KG1 (cell line): Measurements from ENCODE around the gene KCNIP1.

ENCODE experiments used
- DNase-seq: peaks from one replicate; lab custom pipeline; 2025; lab: John Stamatoyannopoulos, UW

The KCNIP1 gene

DNA sequence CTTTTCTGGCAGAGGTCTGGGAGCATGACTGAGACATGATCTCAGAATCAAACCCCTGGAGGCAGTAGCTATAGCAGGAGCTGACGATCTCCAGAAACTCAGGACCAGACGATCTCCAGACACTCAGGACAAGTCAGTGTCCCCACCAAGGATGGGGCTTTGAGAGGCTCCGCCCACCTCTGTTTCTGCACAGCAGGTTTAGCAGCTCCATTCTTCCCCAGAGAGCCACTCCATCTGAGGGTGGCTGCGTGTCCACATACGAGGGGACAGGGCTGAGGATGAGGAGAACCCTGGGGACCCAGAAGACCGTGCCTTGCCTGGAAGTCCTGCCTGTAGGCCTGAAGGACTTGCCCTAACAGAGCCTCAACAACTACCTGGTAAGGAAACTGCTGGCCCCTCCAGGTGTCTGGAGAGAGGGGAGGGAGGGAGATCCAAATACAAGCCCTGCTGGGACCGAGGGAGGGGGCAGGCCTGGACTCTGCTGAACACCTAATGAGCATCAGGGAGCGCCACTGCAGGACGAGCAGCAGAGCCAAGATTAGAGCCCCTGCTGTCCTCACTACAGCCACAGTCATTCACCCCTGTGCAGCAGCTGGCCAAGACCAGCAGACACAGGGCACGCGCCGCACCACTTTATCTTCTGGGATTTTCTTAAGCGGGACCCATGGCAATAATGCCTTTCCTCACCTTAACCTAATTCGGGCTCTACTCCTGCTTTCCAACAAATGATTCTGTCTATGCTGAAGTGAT is 279.9 kb downstream of the KCNIP1 start, which contains the start of gene GABRP:
GABRP (plus strand) TSS at position 228 of the 750 bp plus-strand sequence. CDS start 4,891 bp downstream, outside the sequence.
- no peak for DNase-seq

DNA sequence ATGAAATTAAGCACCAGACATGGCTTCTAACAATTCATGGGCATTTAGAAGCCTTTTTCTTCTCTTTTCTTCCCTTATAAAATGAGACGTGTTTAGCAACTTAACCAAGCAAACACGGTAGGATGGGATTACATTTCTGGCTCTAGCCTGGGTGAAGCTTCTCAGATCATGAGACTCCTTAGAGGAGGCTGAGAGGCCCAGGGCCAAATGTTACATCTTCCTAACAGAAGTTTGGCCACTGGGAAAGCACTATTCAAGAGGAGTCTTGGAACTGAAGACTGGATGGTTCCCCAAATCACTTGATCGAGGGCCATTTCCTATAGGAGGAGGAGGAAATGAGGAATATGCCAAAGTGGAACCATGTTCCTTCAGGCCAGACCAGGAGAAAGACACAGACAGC is 281.6 kb downstream of the KCNIP1 start:
- no peak for DNase-seq
